Measurements from ENCODE around the gene PMEPA1.

PMEPA1 gene

GRCh38 chr20:57677584-57677982 lies 32.2 kb downstream of the PMEPA1 start:
- DNase-seq (ENCODE audit: low read depth in 2 of 2) = no peak

GRCh38 chr20:57676589-57677583 lies 32.9 kb downstream of the PMEPA1 start:
- no peak for DNase-seq (ENCODE audit: low read depth in 2 of 2)

GRCh38 chr20:57675773-57676172 lies 34.0 kb downstream of the PMEPA1 start:
- no peak for DNase-seq (ENCODE audit: low read depth in 2 of 2)

- DNase-seq (ENCODE audit: low read depth in 2 of 2) = no peak
Observed at GRCh38 chr20:57672953-57673575, 36.8 kb downstream of the PMEPA1 start.

- no peak for DNase-seq (ENCODE audit: low read depth in 2 of 2)
Observed at GRCh38 chr20:57672164-57672563, 37.7 kb downstream of the PMEPA1 start.

GRCh38 chr20:57671662-57672061 lies 38.2 kb downstream of the PMEPA1 start:
- DNase-seq (ENCODE audit: low read depth in 2 of 2) = no peak

- DNase-seq (ENCODE audit: low read depth in 2 of 2) = no peak
Observed at GRCh38 chr20:57671072-57671391, 38.8 kb downstream of the PMEPA1 start.

- DNase-seq (ENCODE audit: low read depth in 2 of 2) = no peak
Observed at GRCh38 chr20:57670288-57671071, 39.3 kb downstream of the PMEPA1 start.

- DNase-seq (ENCODE audit: low read depth in 2 of 2) = no peak
Observed at GRCh38 chr20:57669632-57670031, 40.2 kb downstream of the PMEPA1 start.

- DNase-seq (ENCODE audit: low read depth in 2 of 2) = no peak
Observed at GRCh38 chr20:57667924-57668782, 41.7 kb downstream of the PMEPA1 start.

GRCh38 chr20:57667388-57667787 lies 42.4 kb downstream of the PMEPA1 start:
- DNase-seq (ENCODE audit: low read depth in 2 of 2) = no peak

- no peak for DNase-seq (ENCODE audit: low read depth in 2 of 2)
Observed at GRCh38 chr20:57666834-57667157, 43.0 kb downstream of the PMEPA1 start.

- DNase-seq (ENCODE audit: low read depth in 2 of 2) = no peak
Observed at GRCh38 chr20:57666106-57666833, 43.5 kb downstream of the PMEPA1 start.

- DNase-seq (ENCODE audit: low read depth in 2 of 2) = no peak
Observed at GRCh38 chr20:57665589-57665971, 44.2 kb downstream of the PMEPA1 start.

- DNase-seq (ENCODE audit: low read depth in 2 of 2) = no peak
Observed at GRCh38 chr20:57664924-57665588, 44.8 kb downstream of the PMEPA1 start.

- DNase-seq (ENCODE audit: low read depth in 2 of 2) = no peak
Observed at GRCh38 chr20:57664476-57664875, 45.3 kb downstream of the PMEPA1 start.

- DNase-seq (ENCODE audit: low read depth in 2 of 2) = no peak
Observed at GRCh38 chr20:57663681-57664451, 45.9 kb downstream of the PMEPA1 start.

- no peak for DNase-seq (ENCODE audit: low read depth in 2 of 2)
Observed at GRCh38 chr20:57663241-57663640, 46.6 kb downstream of the PMEPA1 start.

- DNase-seq (ENCODE audit: low read depth in 2 of 2) = no peak
Observed at GRCh38 chr20:57662456-57663240, 47.2 kb downstream of the PMEPA1 start.
